Osteocyte (in vitro differentiated cells): ENCODE data around the gene FN3KRP. TPM values are rescaled to one million over a fixed set of nuclear protein-coding genes. Genes with fewer than 3 reads are reported as not detected.

ENCODE experiments used
- DNase-seq: peaks from one replicate; pipeline ENCODE4 v3.0.0; 2021; ENCODE audit warnings: mixed read lengths; ENCODE audit not compliant: unreplicated experiment; ENCODE audit errors: extremely low spot score
- H3K27ac Mint-ChIP-seq: one replicate; pipeline ENCODE4 v1.8.0; 2021; ENCODE audit warnings: mild to moderate bottlenecking, mixed read lengths; ENCODE audit not compliant: unreplicated experiment
- H3K27me3 Mint-ChIP-seq: one replicate; pipeline ENCODE4 v1.8.0; 2021; ENCODE audit warnings: mixed read lengths; ENCODE audit not compliant: unreplicated experiment
- H3K36me3 Mint-ChIP-seq: one replicate; pipeline ENCODE4 v1.8.0; 2021; ENCODE audit warnings: mixed read lengths; ENCODE audit not compliant: unreplicated experiment
- H3K4me1 Mint-ChIP-seq: one replicate; pipeline ENCODE4 v1.8.0; 2021; ENCODE audit warnings: mixed read lengths; ENCODE audit not compliant: unreplicated experiment
- H3K4me3 Mint-ChIP-seq: one replicate; pipeline ENCODE4 v1.8.0; 2021; ENCODE audit warnings: mild to moderate bottlenecking, moderate library complexity, mixed read lengths; ENCODE audit not compliant: unreplicated experiment
- H3K9me3 Mint-ChIP-seq: one replicate; pipeline ENCODE4 v1.8.0; 2021; ENCODE audit warnings: mixed read lengths; ENCODE audit not compliant: unreplicated experiment
- total RNA-seq: library from RNA; stranded (reverse); gene quantifications from 2 replicates; pipeline ENCODE4 v1.2.1, GENCODE V29; 2021
- TF ChIP-seq, protein P1 (sequence below): fragments of 200-600 bp; sonication (generic); IDR thresholded peaks from 2 replicates; pipeline ENCODE4 v1.5.0; 2021; ENCODE audit warnings: antibody characterized with exemption, mild to moderate bottlenecking, moderate library complexity

The FN3KRP gene
- total RNA-seq, 1 donor from 2014 or later = 31.7 TPM

GRCh38 chr17:82750241-82750908, 33.9 kb downstream of the FN3KRP start:
- H3K9me3 Mint-ChIP-seq = peaks cover 4% of the 10 kb centered on the region
- H3K36me3 Mint-ChIP-seq = peaks cover 7% of the 10 kb centered on the region
- DNase-seq = no peak
- H3K27ac Mint-ChIP-seq = no peak overlapping the region
- H3K4me1 Mint-ChIP-seq = peaks cover 26% of the 10 kb centered on the region
- TF ChIP-seq, protein P1, sequence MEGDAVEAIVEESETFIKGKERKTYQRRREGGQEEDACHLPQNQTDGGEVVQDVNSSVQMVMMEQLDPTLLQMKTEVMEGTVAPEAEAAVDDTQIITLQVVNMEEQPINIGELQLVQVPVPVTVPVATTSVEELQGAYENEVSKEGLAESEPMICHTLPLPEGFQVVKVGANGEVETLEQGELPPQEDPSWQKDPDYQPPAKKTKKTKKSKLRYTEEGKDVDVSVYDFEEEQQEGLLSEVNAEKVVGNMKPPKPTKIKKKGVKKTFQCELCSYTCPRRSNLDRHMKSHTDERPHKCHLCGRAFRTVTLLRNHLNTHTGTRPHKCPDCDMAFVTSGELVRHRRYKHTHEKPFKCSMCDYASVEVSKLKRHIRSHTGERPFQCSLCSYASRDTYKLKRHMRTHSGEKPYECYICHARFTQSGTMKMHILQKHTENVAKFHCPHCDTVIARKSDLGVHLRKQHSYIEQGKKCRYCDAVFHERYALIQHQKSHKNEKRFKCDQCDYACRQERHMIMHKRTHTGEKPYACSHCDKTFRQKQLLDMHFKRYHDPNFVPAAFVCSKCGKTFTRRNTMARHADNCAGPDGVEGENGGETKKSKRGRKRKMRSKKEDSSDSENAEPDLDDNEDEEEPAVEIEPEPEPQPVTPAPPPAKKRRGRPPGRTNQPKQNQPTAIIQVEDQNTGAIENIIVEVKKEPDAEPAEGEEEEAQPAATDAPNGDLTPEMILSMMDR = no peak
- no peaks in the 10 kb centered on the region for H3K27me3 Mint-ChIP-seq
- peak overlapping the region; percentile 38 for H3K4me3 Mint-ChIP-seq

DNA sequence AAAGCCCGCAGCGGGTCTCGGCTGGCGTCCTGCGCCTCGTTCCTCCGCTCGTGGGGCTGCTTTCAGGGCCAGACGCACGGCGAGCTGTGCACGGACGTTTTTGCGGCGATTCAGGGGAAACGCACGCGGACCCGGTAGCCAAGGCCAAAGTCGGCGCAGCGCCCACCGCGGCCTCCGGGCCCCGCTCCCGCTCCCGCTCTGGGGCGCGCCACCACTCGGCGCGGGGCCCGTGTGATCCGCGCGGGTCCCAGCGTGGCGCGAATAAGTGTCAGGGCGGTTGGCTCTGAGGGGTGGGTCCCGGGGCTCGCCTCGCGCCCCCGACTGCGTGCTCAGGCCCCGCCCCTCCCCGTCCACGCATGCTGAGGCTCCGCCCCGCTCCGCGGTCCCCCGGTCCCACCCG, 34.7 kb downstream of the FN3KRP start:
- Mint-ChIP-seq H3K4me3 (peak overlapping the region; percentile 48), H3K27me3 (no peaks in the 10 kb centered on the region), H3K36me3 (peaks cover 5% of the 10 kb centered on the region), H3K27ac (no peak overlapping the region), H3K4me1 (peaks cover 33% of the 10 kb centered on the region), H3K9me3 (peaks cover 2% of the 10 kb centered on the region)
- no peak for DNase-seq
- TF ChIP-seq, protein P1 = no peak

DNA sequence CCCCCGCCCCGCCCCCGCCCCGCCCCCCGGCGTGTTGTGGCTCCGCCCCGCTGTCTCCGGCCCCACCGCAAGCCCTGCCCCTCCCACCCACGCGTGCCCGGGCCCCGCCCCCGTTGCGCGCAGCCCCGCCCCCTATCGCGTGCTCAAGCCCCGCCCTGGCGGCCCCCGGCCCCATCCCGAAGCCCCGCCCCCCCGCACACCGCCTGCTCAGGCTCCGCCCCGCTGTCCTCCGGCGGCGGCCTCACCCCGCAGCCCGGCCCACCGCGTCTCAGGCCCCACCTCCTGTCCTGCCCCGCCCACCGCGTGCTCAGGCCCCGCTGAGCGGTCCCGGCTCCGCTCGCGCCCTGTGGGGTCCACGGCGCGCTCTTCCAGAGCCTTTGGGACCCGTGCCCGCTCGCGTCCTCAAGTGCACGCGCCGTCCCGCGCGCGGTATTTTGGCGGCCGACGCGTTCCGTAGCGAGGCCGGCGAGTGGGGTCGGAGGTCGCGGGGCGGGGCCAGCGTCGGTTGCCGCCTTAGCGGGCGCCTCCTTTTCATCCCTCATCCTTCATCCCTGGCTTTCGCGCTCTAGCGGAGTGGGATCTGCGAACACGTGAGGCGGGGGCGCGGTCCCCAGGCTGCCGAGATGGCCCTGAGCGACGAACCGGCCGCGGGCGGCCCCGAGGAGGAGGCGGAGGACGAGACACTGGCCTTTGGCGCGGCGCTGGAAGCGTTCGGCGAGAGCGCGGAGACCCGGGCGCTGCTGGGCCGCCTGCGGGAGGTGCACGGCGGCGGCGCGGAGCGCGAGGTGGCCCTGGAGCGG, 35.3 kb downstream of the FN3KRP start, which contains the start of gene TBCD:
TBCD (plus strand) TSS at position 495 of the 800 bp plus-strand sequence; CDS start at position 624, 129 bp downstream.
- DNase-seq = peak; percentile 97
- peaks cover 34% of the 10 kb centered on the region for H3K4me1 Mint-ChIP-seq
- H3K27ac Mint-ChIP-seq = peak within 1 kb of the TSS; percentile 65
- peak within 1 kb of the TSS; percentile 89 for H3K4me3 Mint-ChIP-seq
- H3K36me3 Mint-ChIP-seq = peaks cover 3% of the 10 kb centered on the region
- no peaks in the 10 kb centered on the region for H3K9me3 Mint-ChIP-seq
- TF ChIP-seq, protein P1 = no peak
- H3K27me3 Mint-ChIP-seq = no peaks in the 10 kb centered on the region

DNA sequence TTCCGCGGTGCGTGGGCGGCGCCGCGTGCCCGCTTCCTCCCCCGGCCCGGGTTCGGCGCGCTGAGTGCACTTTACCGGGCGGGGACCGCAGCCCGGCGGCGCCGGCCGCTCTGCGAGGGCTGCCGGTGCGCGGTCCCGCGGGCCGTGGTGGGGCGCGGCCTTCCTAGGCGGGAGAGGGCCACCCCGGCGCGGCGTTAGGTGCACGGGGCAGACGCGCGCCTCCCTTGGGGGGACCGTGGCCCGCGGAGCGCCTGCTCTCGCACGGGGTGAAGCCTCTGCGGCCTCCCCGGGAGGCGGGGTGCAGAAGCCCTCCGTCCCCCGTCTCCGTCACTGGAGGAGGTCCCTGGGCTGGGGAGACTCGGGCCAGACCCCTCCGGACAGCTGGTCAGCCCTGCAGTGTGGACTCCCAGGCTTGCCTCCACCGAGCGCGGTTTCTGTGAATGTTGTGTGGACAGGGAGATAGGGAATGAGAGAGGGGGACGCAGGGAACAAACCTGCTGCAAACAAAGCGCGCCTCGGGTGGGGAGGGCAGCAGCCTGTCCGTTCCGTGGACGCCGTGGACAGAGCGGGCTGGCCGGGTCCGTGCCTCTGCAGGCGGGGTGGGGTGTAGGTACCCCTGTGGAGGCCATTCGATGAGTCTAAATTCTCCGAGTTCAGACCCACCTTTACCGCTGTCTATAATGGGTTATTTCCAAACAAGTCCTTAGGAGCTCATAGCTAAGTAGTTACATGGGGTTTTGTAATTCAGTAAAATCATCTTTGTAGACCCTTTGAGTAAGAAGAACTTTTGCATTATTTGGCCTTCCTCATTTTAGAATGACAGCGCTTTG, 36.1 kb downstream of the FN3KRP start:
- TF ChIP-seq, protein P1 = no peak

More for the DNA sequence above, 36.1 kb downstream of the FN3KRP start:
- Mint-ChIP-seq H3K4me3 (peak overlapping the region; percentile 89), H3K27ac (peak overlapping the region; percentile 65), H3K4me1 (peaks cover 34% of the 10 kb centered on the region), H3K27me3 (no peaks in the 10 kb centered on the region), H3K9me3 (no peaks in the 10 kb centered on the region), H3K36me3 (peaks cover 3% of the 10 kb centered on the region)
- DNase-seq = no peak
